OCI-LY7 (cell line): ENCODE measurements around the gene ZFYVE9. TPM values are rescaled to one million over a fixed set of nuclear protein-coding genes. Genes with fewer than 3 reads are reported as not detected.

ENCODE experiments used
- BruUV-seq: library from RNA; stranded (reverse); fragments of 400-500 nt; replicated peaks from 2 replicates; lab custom pipeline; 2021; lab: Mats Ljungman, UMichigan
- CTCF ChIA-PET: fragments of 300-600 bp; sonication (Branson Sonifier 250); formaldehyde crosslinking; loops from one replicate; lab custom pipeline; 2022; ENCODE audit warnings: antibody characterized with exemption; ENCODE audit not compliant: unreplicated experiment; lab: Charles Lee
- POLR2A ChIA-PET: fragments of 300-600 bp; sonication (Branson Sonifier 250); formaldehyde crosslinking; loops from one replicate; lab custom pipeline; 2022; ENCODE audit warnings: antibody characterized with exemption; lab: Charles Lee
- DNase-seq: peaks from one replicate; pipeline ENCODE4 v3.0.0-alpha.2; 2015; ENCODE audit warnings: low spot score
- H2AFZ ChIP-seq: fragments of 200-600 bp; sonication (generic), shearing (Covaris generic); 2 replicates; pipeline ENCODE4 v1.6.1; 2014; ENCODE audit warnings: mild to moderate bottlenecking, antibody characterized with exemption, low read length, moderate library complexity
- H3K27ac ChIP-seq: fragments of 200-600 bp; sonication (generic); 2 replicates; pipeline ENCODE4 v1.5.1; 2014; ENCODE audit warnings: mixed run types, low read depth, mild to moderate bottlenecking, moderate library complexity, low read length, inconsistent platforms; ENCODE audit not compliant: poor library complexity, severe bottlenecking
- H3K36me3 ChIP-seq: fragments of 200-600 bp; sonication (generic); 2 replicates; pipeline ENCODE4 v1.6.1; 2014; ENCODE audit warnings: mild to moderate bottlenecking, antibody characterized with exemption, low read length, moderate library complexity, mixed read lengths; ENCODE audit not compliant: insufficient read depth
- H3K4me1 ChIP-seq: fragments of 200-600 bp; sonication (generic); 2 replicates; pipeline ENCODE4 v1.5.1; 2014; ENCODE audit warnings: mild to moderate bottlenecking, low read length; ENCODE audit not compliant: insufficient read depth, poor library complexity, severe bottlenecking
- H3K4me2 ChIP-seq: fragments of 200-600 bp; sonication (generic); 2 replicates; pipeline ENCODE4 v1.6.1; 2014; ENCODE audit warnings: mild to moderate bottlenecking, low read length
- H3K4me3 ChIP-seq: fragments of 200-600 bp; sonication (generic); 2 replicates; pipeline ENCODE4 v1.5.1; 2014; ENCODE audit warnings: mild to moderate bottlenecking, low read depth, low read length; ENCODE audit not compliant: poor library complexity, severe bottlenecking
- H3K79me2 ChIP-seq: fragments of 200-600 bp; sonication (generic); 2 replicates; pipeline ENCODE4 v1.6.1; 2016; ENCODE audit warnings: low read depth, mild to moderate bottlenecking, low read length, moderate library complexity, mixed read lengths; ENCODE audit not compliant: insufficient read depth
- H3K9me2 ChIP-seq: fragments of 200-600 bp; sonication (generic); 2 replicates; pipeline ENCODE4 v1.6.1; 2016; ENCODE audit warnings: mild to moderate bottlenecking, low read length, mixed read lengths; ENCODE audit not compliant: insufficient read depth
- H3K9me3 ChIP-seq: fragments of 200-600 bp; sonication (generic); 2 replicates; pipeline ENCODE4 v1.6.1; 2014; ENCODE audit warnings: mild to moderate bottlenecking, mixed run types, low read length, mixed read lengths
- H4K20me1 ChIP-seq: fragments of 200-600 bp; sonication (generic); 2 replicates; pipeline ENCODE4 v1.6.1; 2014; ENCODE audit warnings: mild to moderate bottlenecking, antibody characterized with exemption, low read length, moderate library complexity, mixed read lengths; ENCODE audit not compliant: insufficient read depth
- EZH2phosphoT487 ChIP-seq: fragments of 200-600 bp; sonication (generic); IDR thresholded peaks from 2 replicates; pipeline ENCODE4 v1.6.1; 2018; ENCODE audit warnings: low read depth, borderline replicate concordance, mild to moderate bottlenecking, mixed run types, antibody characterized with exemption, low read length, moderate library complexity, mixed read lengths
- intact Hi-C: fragments of 100-400 bp; cut with micrococcal nuclease; formaldehyde crosslinking; loops from one replicate; pipeline ENCODE4 v1.10.0; 2022; ENCODE audit not compliant: unreplicated experiment
- total RNA-seq, 2 experiments: library from RNA; depleted of rRNA in 1 of 2; stranded (reverse); fragments of >200 nt in 1 of 2; shearing (Covaris generic) in 1 of 2; gene quantifications; 2 replicates each; pipeline ENCODE4 v1.2.3, GENCODE V29; 2014 to 2022
- TF ChIP-seq, protein P1 (sequence below): fragments of 200-600 bp; sonication (generic); conservative IDR thresholded peaks from 2 replicates; pipeline ENCODE4 v1.5.1; 2014; ENCODE audit warnings: mild to moderate bottlenecking, antibody characterized with exemption, low read length, moderate library complexity, mixed read lengths

ZFYVE9 gene
- total RNA-seq, 2 experiments from 2014 or later, result 3.7 to 5.6 TPM

DNA sequence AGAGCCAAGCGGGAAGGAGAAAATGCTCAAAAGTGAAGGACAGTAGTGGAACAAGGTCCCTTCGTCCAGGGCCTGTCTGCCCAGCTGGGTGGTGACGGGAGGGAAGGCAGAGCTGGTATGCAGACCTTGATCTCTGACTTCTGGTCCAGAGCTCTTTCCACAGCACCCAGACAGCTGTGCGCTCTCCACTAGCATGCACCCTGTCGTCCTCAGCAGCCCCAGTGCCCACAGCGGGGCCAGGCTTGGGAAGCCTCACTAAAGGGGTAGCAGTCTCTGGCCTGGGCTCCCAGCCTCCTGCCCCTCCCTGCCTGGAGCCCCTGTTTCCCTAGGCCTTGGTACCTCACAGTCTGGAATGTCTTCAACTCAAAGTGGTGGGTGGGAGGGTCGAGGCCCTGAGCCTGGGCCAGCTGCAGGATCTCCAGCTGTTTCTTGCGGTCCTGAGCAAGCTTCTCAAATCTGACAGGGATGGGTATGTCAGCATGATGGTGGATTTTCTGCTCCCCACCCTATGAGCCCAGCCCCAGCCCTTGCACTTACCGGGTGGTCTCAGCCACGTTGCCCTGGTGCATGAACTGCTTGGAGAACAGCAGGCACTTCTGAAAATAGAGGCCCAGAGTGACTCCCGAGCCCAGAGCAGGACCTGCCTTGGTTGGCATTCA lies 214.1 kb downstream of the ZFYVE9 start:
- POLR2A ChIA-PET, result no interaction called here
- H3K36me3 ChIP-seq, result peaks cover 96% of the 10 kb centered on the region
- no peak overlapping the region for H2AFZ ChIP-seq
- no peaks in the 10 kb centered on the region for H3K4me1 ChIP-seq
- H3K27ac ChIP-seq, result no peak overlapping the region
- no peaks in the 10 kb centered on the region for H3K9me3 ChIP-seq
- H3K9me2 ChIP-seq, result no peaks in the 10 kb centered on the region
- intact Hi-C loops, result no loop called here
- TF ChIP-seq, protein P1, sequence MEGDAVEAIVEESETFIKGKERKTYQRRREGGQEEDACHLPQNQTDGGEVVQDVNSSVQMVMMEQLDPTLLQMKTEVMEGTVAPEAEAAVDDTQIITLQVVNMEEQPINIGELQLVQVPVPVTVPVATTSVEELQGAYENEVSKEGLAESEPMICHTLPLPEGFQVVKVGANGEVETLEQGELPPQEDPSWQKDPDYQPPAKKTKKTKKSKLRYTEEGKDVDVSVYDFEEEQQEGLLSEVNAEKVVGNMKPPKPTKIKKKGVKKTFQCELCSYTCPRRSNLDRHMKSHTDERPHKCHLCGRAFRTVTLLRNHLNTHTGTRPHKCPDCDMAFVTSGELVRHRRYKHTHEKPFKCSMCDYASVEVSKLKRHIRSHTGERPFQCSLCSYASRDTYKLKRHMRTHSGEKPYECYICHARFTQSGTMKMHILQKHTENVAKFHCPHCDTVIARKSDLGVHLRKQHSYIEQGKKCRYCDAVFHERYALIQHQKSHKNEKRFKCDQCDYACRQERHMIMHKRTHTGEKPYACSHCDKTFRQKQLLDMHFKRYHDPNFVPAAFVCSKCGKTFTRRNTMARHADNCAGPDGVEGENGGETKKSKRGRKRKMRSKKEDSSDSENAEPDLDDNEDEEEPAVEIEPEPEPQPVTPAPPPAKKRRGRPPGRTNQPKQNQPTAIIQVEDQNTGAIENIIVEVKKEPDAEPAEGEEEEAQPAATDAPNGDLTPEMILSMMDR, result no peak
- TF ChIP-seq EZH2phosphoT487, result no peak
- no peak overlapping the region for H3K4me3 ChIP-seq
- H3K4me2 ChIP-seq, result no peak overlapping the region
- H3K79me2 ChIP-seq, result no peaks in the 10 kb centered on the region
- CTCF ChIA-PET, result no interaction called here
- no peak for DNase-seq
- H4K20me1 ChIP-seq, result no peaks in the 10 kb centered on the region
- BruUV-seq, result no TSS peak

DNA sequence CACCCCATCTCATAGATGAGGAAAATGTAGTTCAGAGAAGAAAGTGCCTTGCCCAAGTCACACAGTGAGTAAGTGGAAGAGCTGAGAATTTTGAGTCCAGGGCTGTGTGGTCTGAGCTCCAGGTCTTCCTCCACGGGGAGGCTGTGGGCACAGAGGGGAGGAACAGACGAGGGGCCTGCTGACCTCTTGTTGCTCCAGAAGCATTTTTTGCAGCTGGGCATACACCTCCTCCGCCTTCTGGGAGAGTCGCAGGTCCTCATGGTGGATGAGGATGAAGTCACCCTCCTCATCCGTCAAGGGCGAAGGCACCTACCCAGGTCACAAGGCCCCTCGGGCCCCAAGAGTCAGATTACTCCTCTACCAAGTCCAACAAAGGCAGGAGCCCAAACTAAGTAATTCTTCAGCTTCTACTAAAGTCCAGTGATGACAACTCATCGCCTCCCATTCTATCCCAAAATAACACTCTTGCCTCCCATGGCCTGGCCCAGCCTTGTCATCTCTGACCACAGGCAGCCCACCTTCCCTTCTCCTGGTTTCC lies 215.0 kb downstream of the ZFYVE9 start:
- no peak overlapping the region for H2AFZ ChIP-seq
- H3K27ac ChIP-seq, result no peak overlapping the region
- no peak for DNase-seq
- no peaks in the 10 kb centered on the region for H3K4me1 ChIP-seq
- ChIA-PET CTCF (no interaction called here), POLR2A (no interaction called here)
- H3K4me3 ChIP-seq, result no peak overlapping the region
- intact Hi-C loops, result no loop called here
- BruUV-seq, result no TSS peak
- no peaks in the 10 kb centered on the region for H3K9me3 ChIP-seq
- no peaks in the 10 kb centered on the region for H4K20me1 ChIP-seq
- no peak for TF ChIP-seq EZH2phosphoT487
- TF ChIP-seq, protein P1, result no peak
- H3K4me2 ChIP-seq, result no peak overlapping the region
- H3K36me3 ChIP-seq, result peaks cover 98% of the 10 kb centered on the region
- H3K9me2 ChIP-seq, result no peaks in the 10 kb centered on the region
- H3K79me2 ChIP-seq, result no peaks in the 10 kb centered on the region

DNA sequence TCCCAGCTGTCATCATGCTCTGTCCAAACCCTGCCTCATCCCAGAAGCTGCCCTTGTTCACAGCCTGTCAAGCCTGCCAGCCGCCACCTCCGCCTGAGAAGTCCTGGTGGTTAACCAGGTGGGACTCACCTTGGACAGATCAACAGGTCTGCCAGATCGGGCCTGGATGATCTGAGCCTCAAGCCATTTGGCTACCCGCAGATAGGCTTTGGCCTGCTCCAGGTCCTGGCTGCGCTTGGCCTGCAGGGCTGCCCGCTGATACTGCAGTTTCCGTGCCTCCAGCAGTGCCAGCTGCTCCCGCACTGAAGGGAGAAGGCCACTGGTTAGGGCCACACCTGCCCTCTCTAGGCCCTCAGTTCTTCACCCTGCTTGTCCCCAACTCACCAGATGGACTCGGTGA lies 215.5 kb downstream of the ZFYVE9 start:
- no TSS peak for BruUV-seq
- peaks cover 99% of the 10 kb centered on the region for H3K36me3 ChIP-seq
- H3K79me2 ChIP-seq, result no peaks in the 10 kb centered on the region
- no peak for TF ChIP-seq EZH2phosphoT487
- TF ChIP-seq, protein P1, result no peak
- intact Hi-C loops, result no loop called here
- H3K27ac ChIP-seq, result no peak overlapping the region
- POLR2A ChIA-PET, result no interaction called here
- no peaks in the 10 kb centered on the region for H3K9me3 ChIP-seq
- DNase-seq, result no peak
- H3K4me3 ChIP-seq, result no peak overlapping the region
- no peaks in the 10 kb centered on the region for H4K20me1 ChIP-seq
- H3K4me1 ChIP-seq, result no peaks in the 10 kb centered on the region
- H2AFZ ChIP-seq, result no peak overlapping the region
- H3K9me2 ChIP-seq, result no peaks in the 10 kb centered on the region
- CTCF ChIA-PET, result no interaction called here
- H3K4me2 ChIP-seq, result no peak overlapping the region
